ENCODE results near the gene LYPD5. TPM values are rescaled to one million over a fixed set of nuclear protein-coding genes. Genes with fewer than 3 reads are reported as not detected.
"Not testable (repeated sequence)": the region's sequence is repeated elsewhere in the genome, so short reads cannot be mapped to it uniquely, and the experiment has no call there.

The LYPD5 gene
- total and polyA plus RNA-seq, 2 of the 8 experiments (the other 6 are each of a cell fraction or from before 2014, with no cell fraction given) = 0.74 to 4.3 TPM

- CTCF ChIA-PET (ENCODE audit: partially characterized antibody) = interaction anchor here (3.1 kb wide), 1 partner anchor 8 kb away, joined by 13 read pairs; no protein-coding TSS in a partner anchor
Measured at GRCh38 chr19:43817454-43817853, 15.2 kb upstream of the LYPD5 start.

More at GRCh38 chr19:43817454-43817853, 15.2 kb upstream of the LYPD5 start:
- H3K4ac ChIP-seq (replicated peaks; ENCODE audit: insufficient read length, low read depth, low read length); H3K36me3 ChIP-seq (ENCODE audit: control insufficient read depth in 2 of 4, insufficient read depth in 4 of 4, low read length in 3 of 4); H3K4me2 ChIP-seq (ENCODE audit: insufficient read depth in 1 of 2, low read depth in 2 of 2, low read length in 2 of 2); H2BK12ac ChIP-seq (ENCODE audit: low read depth, low read length); H3K14ac ChIP-seq (ENCODE audit: insufficient read length); H3K23ac ChIP-seq (ENCODE audit: insufficient read length); H2AFZ ChIP-seq (ENCODE audit: low read length); H2BK20ac ChIP-seq (ENCODE audit: low read length); H3K9ac ChIP-seq (replicated peaks in 1 of 4; ENCODE audit: extremely low read depth in 1 of 4, low read depth in 3 of 4, low read length in 3 of 4); H3K79me2 ChIP-seq (ENCODE audit: control insufficient read depth in 1 of 2, insufficient read depth in 2 of 2, low read length in 2 of 2); H4K5ac ChIP-seq (ENCODE audit: insufficient read length, low read depth, low read length); H2BK15ac ChIP-seq (ENCODE audit: low read length); H3K79me1 ChIP-seq (ENCODE audit: low read depth, low read length); H4K20me1 ChIP-seq (replicated peaks in 1 of 2; ENCODE audit: control insufficient read depth in 1 of 2, insufficient read depth in 2 of 2, low read length in 2 of 2); POLR2A ChIA-PET (ENCODE audit: partially characterized antibody); H3K4me3 ChIP-seq (ENCODE audit: extremely low read depth in 1 of 4, insufficient read depth in 2 of 4, low read depth in 3 of 4, low read length in 4 of 4); H3K4me1 ChIP-seq (replicated peaks in 1 of 4; ENCODE audit: control insufficient read depth in 3 of 4, insufficient read depth in 4 of 4, low read length in 3 of 4); H3K18ac ChIP-seq (ENCODE audit: extremely low read depth, low read length); H2BK120ac ChIP-seq (replicated peaks; ENCODE audit: low read depth, low read length); H3K56ac ChIP-seq (replicated peaks; ENCODE audit: insufficient read length, low read depth, low read length); H4K91ac ChIP-seq (replicated peaks; ENCODE audit: insufficient read length, low read length); DNase-seq (ENCODE audit: low read depth in 1 of 2, low spot score in 2 of 2); H4K8ac ChIP-seq (ENCODE audit: extremely low read depth, insufficient read depth, low read length); H3K27ac ChIP-seq (ENCODE audit: low read depth, low read length); H2BK5ac ChIP-seq (ENCODE audit: low read depth, low read length); H2AK5ac ChIP-seq (ENCODE audit: low read depth, low read length); H3K23me2 ChIP-seq (ENCODE audit: low read depth, low read length); FAIRE-seq: not testable (repeated sequence)
- TF ChIP-seq CEBPB (IDR thresholded peaks at IDR 0.05; ENCODE audit: low read depth, low read length) = peak; percentile 40; the same call in 1 of the 2 replicates
- Histone ChIP-seq H3K9me3 (ENCODE audit: insufficient read depth in 2 of 2, low read depth in 1 of 2, low read length in 1 of 2) (peaks cover 6 to 11% of the 10 kb centered on the region in 2 experiments; a peak in 3 of 4 replicates), H3K27me3 (replicated peaks in 1 of 4; ENCODE audit: control insufficient read depth in 3 of 4, extremely low read depth in 1 of 4, insufficient read depth in 3 of 4, low read length in 3 of 4) (peaks cover 0 to 11% (median 2%) of the 10 kb centered on the region in 4 experiments; a peak in 3 of 7 replicates)
- 71% methylated on average over 1 of the region's 1 CpG; no CpG with 5 or more reads in 1 of the 2 experiments for WGBS, 2 experiments (ENCODE audit: extremely low coverage in 1 of 2, insufficient coverage in 1 of 2, insufficient read length in 1 of 2, insufficient replicate concordance in 2 of 2, low coverage in 1 of 2, low lambda C conversion rate in 2 of 2, missing lambda C conversion rate in 1 of 2)
